H1 (cell line): ENCODE data around the gene ACOT7. TPM values are rescaled to one million over a fixed set of nuclear protein-coding genes. Genes with fewer than 3 reads are reported as not detected.
A peak's percentile ranks its signal among the peaks of the same experiment; 100 is the strongest.

Source experiments
- BCL11A ChIP-seq, 2 experiments: IDR thresholded peaks; one replicate each; pipeline ENCODE4 v1.6.1; 2011; ENCODE audit warnings: low read depth in 2 of 2, low read length in 2 of 2, mild to moderate bottlenecking in 2 of 2
- BRCA1 ChIP-seq: IDR thresholded peaks from 2 replicates; pipeline ENCODE4 v1.6.1; 2012; ENCODE audit warnings: low read depth, low read length, improper control_type of control experiment
- CBX5 ChIP-seq: fragments of 300-800, 300-1000 bp; sonication (generic); IDR thresholded peaks from 2 replicates; pipeline ENCODE4 v1.7.1; 2016; ENCODE audit warnings: antibody characterized with exemption, low read length, low read depth
- CBX8 ChIP-seq: fragments of 300-800, 300-1000 bp; sonication (generic); IDR thresholded peaks from 2 replicates; pipeline ENCODE4 v1.7.1; 2016; ENCODE audit warnings: low read depth, low read length, borderline replicate concordance
- KDM4A ChIP-seq: IDR thresholded peaks from one replicate; pipeline ENCODE4 v1.7.1; 2012; ENCODE audit warnings: low read depth, mild to moderate bottlenecking, moderate library complexity, low read length, inconsistent platforms; ENCODE audit not compliant: severe bottlenecking
- KDM5A ChIP-seq: fragments of 200-600 bp; IDR thresholded peaks from 2 replicates; pipeline ENCODE4 v1.7.1; 2012; ENCODE audit warnings: mild to moderate bottlenecking, low read length, inconsistent platforms, mixed read lengths
- NRF1 ChIP-seq: IDR thresholded peaks from 2 replicates; pipeline ENCODE4 v1.6.1; 2011; ENCODE audit warnings: mild to moderate bottlenecking, low read depth, low read length, improper control_type of control experiment
- POU5F1 ChIP-seq: IDR thresholded peaks from 2 replicates; pipeline ENCODE4 v1.6.1; 2011; ENCODE audit warnings: low read depth, mild to moderate bottlenecking, low read length, moderate library complexity
- RFX5 ChIP-seq: IDR thresholded peaks from 2 replicates; pipeline ENCODE4 v1.6.1; 2011; ENCODE audit warnings: low read depth, low read length, improper control_type of control experiment, borderline replicate concordance
- RXRA ChIP-seq: IDR thresholded peaks from 2 replicates; pipeline ENCODE4 v1.6.1; 2011; ENCODE audit warnings: low read depth, mild to moderate bottlenecking, low read length, moderate library complexity; ENCODE audit not compliant: insufficient read depth
- SAP30 ChIP-seq: fragments of 300-600 bp; sonication (generic); IDR thresholded peaks from 2 replicates; pipeline ENCODE4 v1.7.1; 2012; ENCODE audit warnings: low read length, moderate library complexity, mild to moderate bottlenecking, inconsistent platforms; ENCODE audit not compliant: insufficient read depth, insufficient replicate concordance
- SP4 ChIP-seq: IDR thresholded peaks from 2 replicates; pipeline ENCODE4 v1.6.1; 2012; ENCODE audit warnings: low read length, inconsistent platforms
- TBP ChIP-seq: IDR thresholded peaks from 2 replicates; pipeline ENCODE4 v1.6.1; 2011; ENCODE audit warnings: low read depth, low read length, improper control_type of control experiment
- TCF12 ChIP-seq: IDR thresholded peaks from 2 replicates; pipeline ENCODE4 v1.6.1; 2011; ENCODE audit warnings: low read depth, mild to moderate bottlenecking, low read length
- polyA plus RNA-seq, 7 experiments: library from polyadenylated mRNA; depleted of rRNA in 3 of 7; stranded (reverse) in 5 of 7; unstranded in 2 of 7; fragments of >200 nt in 5 of 7; fragments of 200-250 nt in 2 of 7; gene quantifications; 1 replicate in 5 of 7; 2 replicates in 1 of 7; 4 replicates in 1 of 7; pipeline versions ENCODE4 v1.2.1 to v1.2.3, GENCODE V29; 2011 to 2013; ENCODE audit warnings: missing spikeins in 2 of 7, mixed read lengths in 2 of 7
- total RNA-seq: library from RNA; stranded (reverse); fragmentation: NEBNext Ultra II Directional; extraction: Animal tissue kit (Norgen Biotek cat#: 25700); gene quantifications from 2 replicates; pipeline ENCODE4 v1.2.1, GENCODE V29; 2021
- TF ChIP-seq, protein P1 (sequence below): IDR thresholded peaks from 2 replicates; pipeline ENCODE4 v1.6.1; 2012; ENCODE audit warnings: inconsistent platforms
- TF ChIP-seq, protein P2 (sequence below): IDR thresholded peaks from 2 replicates; pipeline ENCODE4 v1.6.1; 2012; ENCODE audit warnings: inconsistent platforms
- TF ChIP-seq, protein P3 (sequence below): IDR thresholded peaks from 2 replicates; pipeline ENCODE4 v1.6.1; 2011; ENCODE audit warnings: low read depth, mild to moderate bottlenecking, low read length; ENCODE audit not compliant: insufficient read depth

Gene ACOT7
- total and polyA plus RNA-seq, 2 of the 8 experiments (the other 6 are each of a cell fraction or from before 2014, with no cell fraction given): 151 to 214 TPM

DNA sequence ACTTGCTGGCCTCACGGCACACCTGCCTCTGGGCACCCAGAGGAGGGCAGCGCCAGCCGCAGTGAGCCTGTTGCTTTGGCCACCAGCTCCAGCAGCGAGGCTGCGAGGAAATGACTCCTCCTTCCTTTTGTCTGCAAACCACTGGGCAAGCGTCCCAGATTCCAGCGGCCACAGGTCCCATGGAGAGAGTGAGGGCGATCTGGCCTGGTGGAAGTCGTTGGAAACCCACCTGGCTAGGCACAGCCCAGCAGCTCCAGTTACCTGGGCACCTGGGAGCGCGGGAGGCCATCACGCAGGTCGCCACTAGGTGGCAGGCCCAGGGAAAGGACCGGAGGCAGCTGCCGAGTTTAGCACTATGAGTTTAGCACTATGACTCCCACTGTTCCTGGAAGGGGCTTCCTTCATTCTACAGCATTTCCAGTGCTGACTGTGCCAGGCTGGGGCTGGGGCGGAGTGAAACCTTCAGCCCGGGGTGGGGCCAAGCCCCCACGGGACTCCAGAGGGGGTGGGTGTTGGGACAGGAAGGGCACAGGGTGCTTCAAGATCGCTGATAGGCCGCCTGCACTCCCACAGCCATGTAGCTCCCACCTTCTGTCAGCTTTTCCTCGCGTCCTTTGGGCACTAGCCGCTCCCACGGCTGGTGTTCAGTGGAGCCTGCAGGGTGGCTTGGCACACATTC lies 29.9 kb upstream of the ACOT7 start (continued):
- TF ChIP-seq, protein P1, sequence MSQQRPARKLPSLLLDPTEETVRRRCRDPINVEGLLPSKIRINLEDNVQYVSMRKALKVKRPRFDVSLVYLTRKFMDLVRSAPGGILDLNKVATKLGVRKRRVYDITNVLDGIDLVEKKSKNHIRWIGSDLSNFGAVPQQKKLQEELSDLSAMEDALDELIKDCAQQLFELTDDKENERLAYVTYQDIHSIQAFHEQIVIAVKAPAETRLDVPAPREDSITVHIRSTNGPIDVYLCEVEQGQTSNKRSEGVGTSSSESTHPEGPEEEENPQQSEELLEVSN: 0 out of 2 replicates have a peak, but pooled peaks have one; percentile 22
- TF ChIP-seq CBX8 (no peak), RXRA (no peak), TBP (peak; percentile 32; the same call in 1 of the 2 replicates), SP4 (no peak), TCF12 (0 out of 2 replicates have a peak, but pooled peaks have one; percentile 44), CBX5 (no peak), BCL11A (IDR thresholded peaks at IDR 0.05; ENCODE audit: low read depth in 2 of 2, low read length in 2 of 2) (no peak), KDM4A (no peak), RFX5 (no peak), BRCA1 (no peak), POU5F1 (no peak), NRF1 (no peak), KDM5A (no peak), SAP30 (no peak)
- TF ChIP-seq, protein P2, sequence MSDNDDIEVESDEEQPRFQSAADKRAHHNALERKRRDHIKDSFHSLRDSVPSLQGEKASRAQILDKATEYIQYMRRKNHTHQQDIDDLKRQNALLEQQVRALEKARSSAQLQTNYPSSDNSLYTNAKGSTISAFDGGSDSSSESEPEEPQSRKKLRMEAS: peak; percentile 47; the same call in 1 of the 2 replicates
- TF ChIP-seq, protein P3, sequence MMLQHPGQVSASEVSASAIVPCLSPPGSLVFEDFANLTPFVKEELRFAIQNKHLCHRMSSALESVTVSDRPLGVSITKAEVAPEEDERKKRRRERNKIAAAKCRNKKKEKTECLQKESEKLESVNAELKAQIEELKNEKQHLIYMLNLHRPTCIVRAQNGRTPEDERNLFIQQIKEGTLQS: 0 out of 2 replicates have a peak, but pooled peaks have one; percentile 3
